Kidney epithelial cell (primary cell): ENCODE data around the gene EFNB1. TPM values are rescaled to one million over a fixed set of nuclear protein-coding genes. Genes with fewer than 3 reads are reported as not detected.

Experiments used
- DNase-seq: peaks from one replicate; pipeline ENCODE4 v3.0.0-alpha.2; 2010; ENCODE audit warnings: low read depth
- H3K27me3 ChIP-seq: 2 replicates; pipeline ENCODE4 v1.6.0; 2011; ENCODE audit warnings: low read length; ENCODE audit not compliant: control insufficient read depth, insufficient read depth
- H3K36me3 ChIP-seq: 2 replicates; pipeline ENCODE4 v1.5.1; 2011; ENCODE audit warnings: low read length; ENCODE audit not compliant: control insufficient read depth, insufficient read depth
- H3K4me3 ChIP-seq: 2 replicates; pipeline ENCODE4 v1.5.1; 2011; ENCODE audit warnings: low read depth, mild to moderate bottlenecking, control low read depth, low read length
- CTCF ChIP-seq: IDR thresholded peaks from 2 replicates; pipeline ENCODE4 v1.5.1; 2011; ENCODE audit warnings: mild to moderate bottlenecking, moderate library complexity, low read length, control low read depth, inconsistent platforms; ENCODE audit not compliant: insufficient read depth, poor library complexity, severe bottlenecking
- total RNA-seq: library from RNA; depleted of rRNA; stranded (reverse); fragments of >200 nt; gene quantifications from 2 replicates; pipeline ENCODE4 v1.2.3, GENCODE V29; 2015

The EFNB1 gene
- total RNA-seq, 1 donor from 2014 or later = 45.3 TPM

GRCh38 chrX:68826113-68826980 is 2.5 kb upstream of the EFNB1 start:
- Histone ChIP-seq H3K27me3 (peaks cover 4% of the 10 kb centered on the region), H3K4me3 (no peak overlapping the region), H3K36me3 (no peaks in the 10 kb centered on the region)
- no peak for DNase-seq
- TF ChIP-seq CTCF = no peak

- H3K4me3 ChIP-seq = no peak overlapping the region
- peaks cover 2% of the 10 kb centered on the region for H3K27me3 ChIP-seq
- no peak for TF ChIP-seq CTCF
- no peaks in the 10 kb centered on the region for H3K36me3 ChIP-seq
- DNase-seq = no peak
Observed at GRCh38 chrX:68827256-68827655, 1.6 kb upstream of the EFNB1 start.

- peak; percentile 75 for TF ChIP-seq CTCF
- H3K36me3 ChIP-seq = no peaks in the 10 kb centered on the region
- DNase-seq = peak; percentile 21
- peak overlapping the region; percentile 19 for H3K4me3 ChIP-seq
- peaks cover 2% of the 10 kb centered on the region for H3K27me3 ChIP-seq
Observed at GRCh38 chrX:68827848-68828624, 785 bp upstream of the EFNB1 start.

GRCh38 chrX:68829582-68830418 is 979 bp downstream of the EFNB1 start:
- H3K4me3 ChIP-seq = peak overlapping the region; percentile 77
- H3K27me3 ChIP-seq = peaks cover 2% of the 10 kb centered on the region
- no peak for TF ChIP-seq CTCF
- DNase-seq = no peak
- H3K36me3 ChIP-seq = no peaks in the 10 kb centered on the region

- Histone ChIP-seq H3K4me3 (peak overlapping the region; percentile 77), H3K36me3 (no peaks in the 10 kb centered on the region), H3K27me3 (peaks cover 2% of the 10 kb centered on the region)
- no peak for TF ChIP-seq CTCF
- DNase-seq = no peak
Observed at GRCh38 chrX:68830419-68831404, 1.9 kb downstream of the EFNB1 start.
